WTC11 (cell line): Measurements from ENCODE around the gene NOC2L.

ENCODE experiments used
- ATF6 ChIP-seq: sonication (generic); formaldehyde crosslinking; IDR thresholded peaks from 2 replicates; pipeline ENCODE4 v1.8.1; 2023; ENCODE audit warnings: mild to moderate bottlenecking, missing genetic modification reagents
- CTCF ChIP-seq: fragments of 200-600 bp; IDR thresholded peaks from 2 replicates; pipeline ENCODE4 v1.8.0; 2022; ENCODE audit warnings: antibody characterized with exemption
- GRHL2 ChIP-seq: fragments of 250-450 bp; sonication (Bioruptor Pico); IDR thresholded peaks from 2 replicates; pipeline ENCODE4 v1.8.0; 2022; ENCODE audit warnings: mild to moderate bottlenecking, moderate library complexity; ENCODE audit not compliant: insufficient replicate concordance, severe bottlenecking
- JUN ChIP-seq: sonication (generic); formaldehyde crosslinking; IDR thresholded peaks from 2 replicates; pipeline ENCODE4 v1.8.0; 2023; ENCODE audit warnings: mild to moderate bottlenecking, missing genetic modification reagents
- MAX ChIP-seq: sonication (generic); formaldehyde crosslinking; IDR thresholded peaks from 2 replicates; pipeline ENCODE4 v1.8.0; 2022; ENCODE audit warnings: mild to moderate bottlenecking, missing genetic modification reagents
- NR1H2 ChIP-seq: sonication (generic); formaldehyde crosslinking; IDR thresholded peaks from 2 replicates; pipeline ENCODE4 v1.9.0; 2021; ENCODE audit warnings: mild to moderate bottlenecking, moderate library complexity, missing genetic modification reagents
- SMAD3 ChIP-seq: sonication (generic); formaldehyde crosslinking; IDR thresholded peaks from 2 replicates; pipeline ENCODE4 v1.8.0; 2022; ENCODE audit warnings: missing genetic modification reagents, mild to moderate bottlenecking, borderline replicate concordance
- ZNF138 ChIP-seq: sonication (generic); formaldehyde crosslinking; conservative IDR thresholded peaks from 2 replicates; pipeline ENCODE4 v1.8.1; 2022; ENCODE audit warnings: mild to moderate bottlenecking, moderate library complexity, missing genetic modification reagents
- ZNF423 ChIP-seq: fragments of 250-450 bp; sonication (Bioruptor Pico); IDR thresholded peaks from 2 replicates; pipeline ENCODE4 v2.1.2; 2022; ENCODE audit warnings: mild to moderate bottlenecking, moderate library complexity
- ZNF425 ChIP-seq: fragments of 250-450 bp; sonication (Bioruptor Pico); conservative IDR thresholded peaks from 2 replicates; pipeline ENCODE4 v1.9.0; 2021; ENCODE audit warnings: mild to moderate bottlenecking

GRCh38 chr1:975896-976683, 17.0 kb upstream of the NOC2L start:
- no peak for TF ChIP-seq ZNF425
- TF ChIP-seq SMAD3 (CRISPR knock-in tag): no peak
- no peak for TF ChIP-seq CTCF
- no peak for TF ChIP-seq ATF6 (CRISPR knock-in tag)
- no peak for TF ChIP-seq ZNF423
- TF ChIP-seq NR1H2 (CRISPR knock-in tag): no peak
- peak; percentile 51 for TF ChIP-seq MAX (CRISPR knock-in tag)
- TF ChIP-seq ZNF138: no peak
- no peak for TF ChIP-seq JUN (CRISPR knock-in tag)
- no peak for TF ChIP-seq GRHL2 (CRISPR knock-in tag)
